ENCODE results near the gene IL3. TPM values are rescaled to one million over a fixed set of nuclear protein-coding genes. Genes with fewer than 3 reads are reported as not detected.

IL3 gene
- total RNA-seq, 2 donors from 2014 or later, result 0.32 to 9.0 TPM

DNA sequence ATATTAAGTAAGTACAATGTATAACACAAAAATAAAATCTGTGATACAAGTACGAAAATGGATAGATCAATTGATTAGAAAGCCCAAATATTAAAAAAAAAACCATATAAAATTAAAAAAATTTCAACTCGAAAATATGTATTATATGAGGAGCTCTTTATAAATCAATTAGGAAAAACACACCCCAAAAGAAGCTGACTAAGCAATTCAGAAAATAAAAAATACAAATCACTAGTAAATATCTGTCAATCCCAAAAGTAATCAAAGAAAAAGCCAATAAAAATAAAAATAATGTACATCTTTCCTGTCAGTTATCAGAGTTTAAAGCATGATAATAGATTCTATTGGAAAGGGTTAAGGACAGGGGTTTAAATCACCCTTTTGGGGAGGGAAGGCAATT lies 38.8 kb upstream of the IL3 start:
- H3K9me3 Mint-ChIP-seq, result no peaks in the 10 kb centered on the region
- ATAC-seq (replicated peaks), result no peak
- H3K4me3 Mint-ChIP-seq, result no peak overlapping the region
- peaks cover 38% of the 10 kb centered on the region for H3K4me1 Mint-ChIP-seq
- H3K36me3 Mint-ChIP-seq (ENCODE audit: low read depth), result no peaks in the 10 kb centered on the region
- H3K27ac Mint-ChIP-seq, result no peak overlapping the region
- H3K27me3 Mint-ChIP-seq, result no peaks in the 10 kb centered on the region

DNA sequence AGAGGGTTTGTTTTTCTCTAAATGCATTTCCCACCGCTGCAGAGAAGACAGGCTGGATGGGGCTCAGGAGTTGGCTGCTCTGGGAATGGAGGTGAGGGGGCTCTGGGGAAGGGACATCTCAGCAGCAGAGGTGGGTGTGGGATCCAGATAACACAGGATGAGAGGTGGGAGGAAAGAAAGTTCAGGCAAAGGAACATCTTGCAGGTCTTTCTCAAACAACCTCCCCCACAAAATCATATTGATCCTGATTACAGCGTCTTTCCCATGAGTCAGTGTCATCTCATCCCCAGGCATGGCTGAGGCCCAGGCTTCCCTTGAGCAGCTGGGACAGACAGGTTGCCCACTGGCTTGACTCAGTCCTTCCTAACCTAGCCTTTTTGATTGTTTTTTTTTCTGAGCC lies 37.7 kb upstream of the IL3 start:
- H3K4me3 Mint-ChIP-seq, result peak overlapping the region; percentile 42
- H3K4me1 Mint-ChIP-seq, result peaks cover 44% of the 10 kb centered on the region
- H3K27me3 Mint-ChIP-seq, result no peaks in the 10 kb centered on the region
- ATAC-seq (replicated peaks), result peak; percentile 42
- no peaks in the 10 kb centered on the region for H3K9me3 Mint-ChIP-seq
- H3K36me3 Mint-ChIP-seq (ENCODE audit: low read depth), result no peaks in the 10 kb centered on the region
- H3K27ac Mint-ChIP-seq, result peak overlapping the region; percentile 20

DNA sequence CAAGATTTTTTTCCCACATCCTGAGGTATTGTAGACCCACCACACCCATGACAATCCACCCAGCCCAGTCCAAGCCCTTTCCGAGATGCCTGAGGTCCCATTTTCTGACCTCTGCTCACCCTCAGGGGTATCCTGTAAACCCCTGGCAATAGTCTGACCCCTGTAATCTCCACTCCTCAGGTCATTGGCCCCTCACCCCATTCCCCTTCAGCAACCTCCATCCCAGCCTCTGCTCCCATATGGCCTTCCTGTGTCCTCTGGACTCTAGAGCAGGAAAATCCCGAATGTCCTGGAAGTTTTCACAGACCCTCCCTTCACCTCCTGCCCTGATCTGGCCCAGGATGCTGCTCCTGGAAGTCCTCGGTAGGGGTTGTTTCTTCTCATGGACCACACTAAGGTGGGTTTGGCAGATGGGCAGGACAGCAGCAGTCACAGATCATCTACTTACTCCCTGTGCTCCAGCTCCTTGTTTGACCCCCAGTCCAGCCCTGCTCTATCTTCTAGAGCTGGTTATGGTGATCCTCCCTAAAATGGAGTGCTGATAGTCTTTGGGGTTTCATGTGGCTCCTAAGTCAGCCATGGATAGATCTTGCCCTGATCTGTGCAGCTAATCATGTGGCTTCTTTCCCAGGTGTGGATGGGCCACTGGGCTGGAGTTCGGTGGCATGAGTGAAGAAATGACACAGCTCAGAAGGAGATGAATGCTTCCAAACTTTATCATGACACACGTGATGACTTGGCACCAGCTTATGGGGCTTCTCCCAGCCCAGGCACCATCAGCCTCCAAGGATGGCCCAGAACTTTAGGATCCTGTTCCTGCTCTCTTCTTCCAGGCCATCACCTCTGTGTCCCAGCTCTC lies 37.0 kb upstream of the IL3 start:
- no peaks in the 10 kb centered on the region for H3K36me3 Mint-ChIP-seq (ENCODE audit: low read depth)
- no peaks in the 10 kb centered on the region for H3K9me3 Mint-ChIP-seq
- H3K27me3 Mint-ChIP-seq, result no peaks in the 10 kb centered on the region
- H3K27ac Mint-ChIP-seq, result no peak overlapping the region
- peaks cover 42% of the 10 kb centered on the region for H3K4me1 Mint-ChIP-seq
- no peak for ATAC-seq (replicated peaks)
- H3K4me3 Mint-ChIP-seq, result peak overlapping the region; percentile 42

DNA sequence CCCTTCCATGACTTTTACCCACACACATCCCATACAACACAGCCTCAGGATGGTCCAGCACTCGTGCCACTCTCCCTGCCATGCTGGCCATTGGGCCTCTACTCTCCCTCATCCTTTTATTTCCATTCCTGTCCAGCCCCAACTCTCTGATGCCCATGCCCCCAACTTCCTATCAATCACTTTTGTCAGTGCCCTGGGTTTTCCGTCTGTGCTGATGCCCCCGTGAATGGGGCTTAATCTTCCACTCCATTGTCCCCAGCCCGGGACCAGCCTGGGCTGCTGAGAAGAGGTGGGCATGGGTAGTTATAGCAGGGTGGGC lies 36.4 kb upstream of the IL3 start:
- no peak for ATAC-seq (replicated peaks)
- Mint-ChIP-seq H3K4me3 (no peak overlapping the region), H3K27me3 (no peaks in the 10 kb centered on the region), H3K4me1 (peaks cover 40% of the 10 kb centered on the region), H3K36me3 (ENCODE audit: low read depth) (no peaks in the 10 kb centered on the region), H3K9me3 (no peaks in the 10 kb centered on the region), H3K27ac (no peak overlapping the region)

DNA sequence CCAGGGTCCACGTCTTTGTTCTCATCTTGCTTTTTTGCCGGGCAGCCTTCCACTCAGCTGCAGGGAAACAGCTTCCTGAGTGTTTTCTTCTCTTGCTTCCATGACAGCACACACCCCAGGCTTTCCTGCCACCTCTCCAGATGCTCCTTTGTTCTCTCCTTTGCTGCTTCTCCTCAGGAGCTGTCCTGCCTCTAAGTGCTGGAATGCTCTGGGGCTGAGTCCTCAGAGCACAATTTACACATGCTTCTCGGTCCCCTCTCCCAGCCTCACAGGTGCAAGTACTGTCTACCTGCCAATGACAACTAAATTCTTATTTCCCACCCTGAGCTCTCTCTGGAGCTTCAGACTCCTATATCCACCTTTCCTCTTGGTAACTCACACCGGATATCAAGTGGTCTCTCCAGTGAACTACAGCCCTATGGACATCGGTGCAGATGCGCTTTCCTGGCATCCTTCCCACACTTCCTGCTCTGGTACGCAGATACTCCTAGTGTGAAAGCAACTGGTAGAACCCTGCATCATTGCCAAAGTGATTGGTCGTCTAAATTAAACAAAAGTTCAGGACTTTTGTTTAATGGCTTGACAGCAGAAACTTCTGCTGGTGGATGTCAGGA lies 35.6 kb upstream of the IL3 start:
- no peak for ATAC-seq (replicated peaks)
- H3K27me3 Mint-ChIP-seq, result no peaks in the 10 kb centered on the region
- H3K36me3 Mint-ChIP-seq (ENCODE audit: low read depth), result no peaks in the 10 kb centered on the region

GRCh38 chr5:132025403-132025971 lies 35.0 kb upstream of the IL3 start:
- no peak for ATAC-seq (replicated peaks)
- Mint-ChIP-seq H3K4me3 (no peak overlapping the region), H3K9me3 (no peaks in the 10 kb centered on the region), H3K4me1 (peaks cover 31% of the 10 kb centered on the region), H3K27me3 (no peaks in the 10 kb centered on the region), H3K27ac (no peak overlapping the region), H3K36me3 (ENCODE audit: low read depth) (no peaks in the 10 kb centered on the region)

More for the DNA sequence above, 35.6 kb upstream of the IL3 start:
- peaks cover 37% of the 10 kb centered on the region for H3K4me1 Mint-ChIP-seq
- H3K4me3 Mint-ChIP-seq, result no peak overlapping the region
- H3K9me3 Mint-ChIP-seq, result no peaks in the 10 kb centered on the region
- H3K27ac Mint-ChIP-seq, result no peak overlapping the region

GRCh38 chr5:132026516-132027008 lies 33.9 kb upstream of the IL3 start:
- Mint-ChIP-seq H3K9me3 (no peaks in the 10 kb centered on the region), H3K27ac (no peak overlapping the region), H3K27me3 (no peaks in the 10 kb centered on the region), H3K4me3 (no peak overlapping the region), H3K4me1 (peaks cover 23% of the 10 kb centered on the region), H3K36me3 (ENCODE audit: low read depth) (no peaks in the 10 kb centered on the region)
- peak; percentile 82 for ATAC-seq (replicated peaks)

DNA sequence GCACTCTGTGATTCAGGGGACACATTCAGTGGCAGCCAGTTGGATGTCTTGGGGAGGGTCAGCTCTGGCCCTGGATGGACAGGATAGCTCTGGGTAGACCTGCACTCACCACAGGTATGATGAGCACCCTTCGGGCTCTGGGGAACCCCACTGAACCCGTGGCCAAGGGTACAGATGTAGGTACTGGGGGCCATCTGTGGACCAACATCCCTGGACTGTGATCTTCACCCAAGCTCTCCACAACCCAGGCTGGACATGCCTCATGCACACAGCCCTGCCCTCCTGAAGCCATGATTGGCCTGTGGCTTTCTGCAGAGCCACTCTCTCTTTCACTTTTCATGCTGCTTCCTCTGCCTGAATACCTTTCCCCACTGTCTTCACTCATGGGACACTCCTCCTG lies 33.4 kb upstream of the IL3 start:
- Mint-ChIP-seq H3K4me1 (peaks cover 28% of the 10 kb centered on the region), H3K4me3 (peak overlapping the region; percentile 24), H3K36me3 (ENCODE audit: low read depth) (no peaks in the 10 kb centered on the region), H3K27ac (no peak overlapping the region), H3K27me3 (no peaks in the 10 kb centered on the region), H3K9me3 (no peaks in the 10 kb centered on the region)
- peak; percentile 18 for ATAC-seq (replicated peaks)

DNA sequence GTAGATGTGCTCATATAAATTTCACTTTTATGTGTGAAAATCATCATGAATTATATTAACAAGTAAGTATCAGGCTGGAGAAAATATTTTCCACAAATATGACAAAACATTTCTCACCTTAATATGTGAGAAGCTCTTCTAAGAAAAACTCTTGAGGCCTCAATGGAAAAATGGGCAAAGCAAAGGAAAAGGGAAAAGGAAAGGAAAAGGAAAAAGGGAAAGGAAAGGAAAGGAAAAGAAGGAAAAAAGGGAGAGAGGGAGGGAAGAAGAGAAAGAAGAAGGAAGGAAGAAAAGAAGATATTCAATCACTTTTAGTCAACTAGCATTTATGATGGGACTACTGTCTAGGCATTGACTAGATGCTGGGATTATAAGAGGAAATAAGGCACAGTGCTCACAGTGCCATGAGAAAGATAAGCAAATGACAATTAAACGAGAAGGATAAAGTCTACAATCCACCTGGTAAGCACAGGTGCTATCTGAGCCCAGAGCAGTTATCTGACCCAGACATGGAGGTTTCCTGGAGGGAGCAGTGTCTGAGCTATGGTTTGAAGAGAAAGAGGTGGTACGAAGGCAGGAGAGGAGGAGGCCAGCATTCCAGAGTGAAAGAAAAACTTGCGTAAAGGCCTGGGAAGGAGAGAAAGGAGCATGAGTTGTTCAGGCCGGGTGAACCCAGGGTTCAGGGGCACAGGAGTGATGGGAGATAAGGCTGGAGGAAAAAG lies 30.7 kb upstream of the IL3 start:
- Mint-ChIP-seq H3K27me3 (no peaks in the 10 kb centered on the region), H3K4me1 (peaks cover 15% of the 10 kb centered on the region), H3K27ac (no peak overlapping the region), H3K36me3 (ENCODE audit: low read depth) (no peaks in the 10 kb centered on the region), H3K4me3 (no peak overlapping the region), H3K9me3 (peaks cover 15% of the 10 kb centered on the region)
- ATAC-seq (replicated peaks), result no peak

GRCh38 chr5:132030610-132031009 lies 29.8 kb upstream of the IL3 start:
- peaks cover 15% of the 10 kb centered on the region for H3K9me3 Mint-ChIP-seq
- H3K27ac Mint-ChIP-seq, result no peak overlapping the region
- H3K27me3 Mint-ChIP-seq, result no peaks in the 10 kb centered on the region
- ATAC-seq (replicated peaks), result no peak
- H3K4me3 Mint-ChIP-seq, result no peak overlapping the region
- H3K36me3 Mint-ChIP-seq (ENCODE audit: low read depth), result no peaks in the 10 kb centered on the region
- H3K4me1 Mint-ChIP-seq, result peaks cover 15% of the 10 kb centered on the region

- peaks cover 13% of the 10 kb centered on the region for H3K4me1 Mint-ChIP-seq
- peaks cover 15% of the 10 kb centered on the region for H3K9me3 Mint-ChIP-seq
- no peak overlapping the region for H3K27ac Mint-ChIP-seq
- no peaks in the 10 kb centered on the region for H3K36me3 Mint-ChIP-seq (ENCODE audit: low read depth)
- H3K4me3 Mint-ChIP-seq, result no peak overlapping the region
- no peaks in the 10 kb centered on the region for H3K27me3 Mint-ChIP-seq
- ATAC-seq (replicated peaks), result no peak
These were observed 28.3 kb upstream of the IL3 start for GRCh38 chr5:132032196-132032595.

DNA sequence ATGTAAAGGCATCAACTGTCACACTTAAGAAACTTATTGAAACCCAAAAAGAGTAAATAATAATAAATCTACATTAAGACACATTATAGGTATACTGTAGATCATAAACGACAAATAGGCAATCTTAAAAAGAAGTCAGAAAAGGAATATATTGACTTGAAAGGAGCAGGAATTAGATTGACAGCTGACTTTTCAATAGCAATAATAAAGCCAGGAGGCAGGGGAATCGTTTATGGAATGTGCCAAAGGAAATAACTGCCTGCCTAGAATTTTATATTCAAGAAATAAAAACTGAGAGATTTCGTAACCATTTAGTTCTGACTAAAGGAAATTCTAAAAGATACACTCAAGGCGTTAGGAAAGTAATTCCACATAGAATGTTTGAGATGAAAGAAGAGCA lies 27.3 kb upstream of the IL3 start:
- no peaks in the 10 kb centered on the region for H3K27me3 Mint-ChIP-seq
- ATAC-seq (replicated peaks), result no peak
- H3K36me3 Mint-ChIP-seq (ENCODE audit: low read depth), result no peaks in the 10 kb centered on the region
- H3K4me3 Mint-ChIP-seq, result no peak overlapping the region
- H3K4me1 Mint-ChIP-seq, result peaks cover 11% of the 10 kb centered on the region
- peaks cover 15% of the 10 kb centered on the region for H3K9me3 Mint-ChIP-seq
- H3K27ac Mint-ChIP-seq, result no peak overlapping the region

DNA sequence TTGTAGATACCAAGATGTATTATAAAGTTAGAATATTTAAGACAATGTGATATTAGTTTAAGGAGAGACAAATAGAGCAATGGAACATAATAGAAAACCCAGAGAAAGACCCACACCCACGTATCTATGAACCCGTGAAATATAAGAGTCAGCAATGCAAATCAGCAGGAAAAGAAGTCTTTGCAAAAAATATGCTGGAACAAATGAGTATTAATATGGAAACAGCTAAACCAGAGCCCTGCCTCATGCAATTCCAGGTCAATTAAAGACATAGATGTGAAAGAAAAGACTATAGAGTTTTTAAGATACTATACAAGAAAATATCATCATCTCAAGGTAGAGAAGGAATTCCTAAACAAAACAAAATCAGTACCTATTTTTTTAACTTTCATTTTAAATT lies 23.1 kb upstream of the IL3 start:
- no peak overlapping the region for H3K27ac Mint-ChIP-seq
- no peaks in the 10 kb centered on the region for H3K27me3 Mint-ChIP-seq
- peaks cover 7% of the 10 kb centered on the region for H3K4me1 Mint-ChIP-seq
- peak overlapping the region; percentile 17 for H3K4me3 Mint-ChIP-seq
- no peak for ATAC-seq (replicated peaks)
- no peaks in the 10 kb centered on the region for H3K36me3 Mint-ChIP-seq (ENCODE audit: low read depth)
- peaks cover 15% of the 10 kb centered on the region for H3K9me3 Mint-ChIP-seq

- H3K9me3 Mint-ChIP-seq, result no peaks in the 10 kb centered on the region
- no peak overlapping the region for H3K27ac Mint-ChIP-seq
- ATAC-seq (replicated peaks), result no peak
- no peaks in the 10 kb centered on the region for H3K27me3 Mint-ChIP-seq
- no peak overlapping the region for H3K4me3 Mint-ChIP-seq
- H3K36me3 Mint-ChIP-seq (ENCODE audit: low read depth), result no peaks in the 10 kb centered on the region
- H3K4me1 Mint-ChIP-seq, result no peaks in the 10 kb centered on the region
These were observed 16.2 kb upstream of the IL3 start for GRCh38 chr5:132044207-132044606.

Data from activated T-helper 17 cell treated with anti-CD3 and anti-CD28 coated beads, Interleukin-2, amount 50 U/mL, for 72 hours (primary cell).